GM19372 (cell line): Measurements from ENCODE around the gene SP100.
A peak's percentile ranks its signal among the peaks of the same experiment; 100 is the strongest.

ENCODE experiments used
- ATAC-seq: cut with Tn5 transposase; IDR thresholded peaks from one replicate; pipeline ENCODE4 v1.9.1; 2021; ENCODE audit warnings: mild to moderate bottlenecking, low read depth, moderate library complexity; ENCODE audit not compliant: unreplicated experiment

Gene SP100

GRCh38 chr2:230521386-230521785 is 105.4 kb downstream of the SP100 start:
- ATAC-seq = no peak

- no peak for ATAC-seq
Measured at GRCh38 chr2:230525682-230526081, 109.7 kb downstream of the SP100 start.

GRCh38 chr2:230537531-230537976 is 121.6 kb downstream of the SP100 start:
- peak; percentile 60 for ATAC-seq

- no peak for ATAC-seq
Measured at GRCh38 chr2:230540332-230540731, 124.3 kb downstream of the SP100 start.

- ATAC-seq = peak; percentile 49
Measured at GRCh38 chr2:230541934-230542380, 126.0 kb downstream of the SP100 start.

- no peak for ATAC-seq
Measured at GRCh38 chr2:230542751-230543150, 126.8 kb downstream of the SP100 start.

DNA sequence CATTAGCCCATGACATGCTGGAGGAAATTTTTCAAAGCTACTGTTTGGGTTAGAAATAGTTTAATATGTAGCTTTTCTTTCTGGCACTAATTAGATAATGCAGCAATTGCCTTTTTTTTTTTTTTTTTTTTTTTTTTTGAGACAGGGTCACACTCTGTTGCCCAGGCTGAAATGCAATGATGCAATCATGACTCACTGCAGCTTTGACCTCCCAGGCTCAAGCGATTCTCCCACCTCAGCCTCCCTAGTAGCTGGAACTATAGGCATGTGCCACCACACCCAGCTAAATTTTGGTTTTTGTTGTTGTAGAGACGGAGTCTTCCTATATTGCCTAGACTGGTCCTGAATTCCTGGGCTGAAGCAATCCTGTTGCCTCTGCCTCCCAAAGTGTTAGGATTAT is 136.2 kb downstream of the SP100 start:
- no peak for ATAC-seq

- no peak for ATAC-seq
Measured at GRCh38 chr2:230557065-230557464, 141.1 kb downstream of the SP100 start.

- ATAC-seq = no peak
Measured at GRCh38 chr2:230564805-230565779, 149.1 kb downstream of the SP100 start.

GRCh38 chr2:230569298-230569697 is 153.3 kb downstream of the SP100 start:
- no peak for ATAC-seq

DNA sequence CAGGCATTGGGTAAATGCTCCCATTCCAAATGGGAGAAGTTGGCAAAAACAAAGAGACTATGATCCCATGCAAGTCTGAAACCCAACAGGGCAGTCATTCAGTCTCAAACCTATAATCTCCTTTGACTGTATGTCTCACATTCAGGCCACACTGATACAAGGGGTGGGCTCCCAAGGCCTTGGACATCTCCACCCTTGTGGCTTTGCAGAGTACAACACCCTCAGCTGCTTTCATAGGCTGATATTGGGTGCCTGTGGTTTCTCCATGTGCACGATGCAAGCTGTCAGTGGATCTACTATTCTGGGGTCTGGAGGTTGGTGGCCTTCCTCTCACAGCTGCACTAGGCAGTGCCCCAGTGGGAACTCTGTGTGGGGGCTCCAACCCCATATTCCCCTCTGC is 155.0 kb downstream of the SP100 start:
- ATAC-seq = no peak

DNA sequence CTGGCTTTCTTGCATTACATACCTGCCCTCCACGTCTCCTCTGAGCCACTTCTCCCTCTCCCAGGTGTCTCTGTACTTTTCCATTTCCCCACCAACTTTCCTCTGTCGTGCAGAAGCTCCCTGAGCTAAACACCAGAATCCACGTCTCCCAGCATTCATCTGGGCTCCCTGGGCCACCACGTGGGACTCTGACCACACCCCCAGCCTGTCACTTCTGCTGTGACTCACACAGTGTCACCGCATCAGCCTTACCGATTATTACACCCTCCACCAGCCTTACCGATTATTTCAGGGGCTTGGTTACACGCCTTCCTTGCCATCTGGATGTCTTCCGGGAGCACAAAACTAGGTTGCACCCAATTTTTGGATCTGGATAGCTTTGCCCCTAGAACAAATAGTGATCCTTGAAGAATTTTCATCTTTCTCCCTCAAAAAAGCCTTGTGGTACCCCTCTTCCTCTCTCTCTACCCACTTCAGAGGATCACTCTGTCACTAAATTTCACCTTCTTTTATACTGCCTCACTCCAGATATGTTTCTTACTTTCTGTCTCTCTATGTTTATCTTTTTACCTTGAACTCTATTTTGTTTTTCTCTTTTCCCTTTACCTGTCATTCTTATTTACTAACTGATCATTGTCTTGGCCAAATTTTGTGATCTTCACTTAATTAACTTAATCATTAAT is 159.8 kb downstream of the SP100 start:
- no peak for ATAC-seq

DNA sequence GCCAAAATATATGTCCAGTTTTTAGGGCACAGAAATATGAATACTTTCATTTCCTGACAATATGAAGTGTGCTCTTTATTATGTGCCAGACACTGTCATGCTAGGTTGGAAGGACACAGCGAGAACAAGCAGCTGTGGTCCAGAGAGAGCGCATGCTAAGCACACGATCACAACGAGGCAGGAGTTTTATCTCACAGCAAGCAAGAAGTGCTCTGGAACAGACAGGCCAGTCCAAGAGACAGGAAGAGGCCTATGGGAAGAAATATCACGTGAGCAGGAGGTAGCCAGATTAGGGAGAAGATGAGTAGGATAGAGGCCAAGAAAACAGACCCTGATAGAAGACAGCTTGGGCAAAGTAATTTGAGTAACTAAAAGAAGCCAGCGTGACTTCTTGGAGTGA is 161.1 kb downstream of the SP100 start:
- no peak for ATAC-seq

DNA sequence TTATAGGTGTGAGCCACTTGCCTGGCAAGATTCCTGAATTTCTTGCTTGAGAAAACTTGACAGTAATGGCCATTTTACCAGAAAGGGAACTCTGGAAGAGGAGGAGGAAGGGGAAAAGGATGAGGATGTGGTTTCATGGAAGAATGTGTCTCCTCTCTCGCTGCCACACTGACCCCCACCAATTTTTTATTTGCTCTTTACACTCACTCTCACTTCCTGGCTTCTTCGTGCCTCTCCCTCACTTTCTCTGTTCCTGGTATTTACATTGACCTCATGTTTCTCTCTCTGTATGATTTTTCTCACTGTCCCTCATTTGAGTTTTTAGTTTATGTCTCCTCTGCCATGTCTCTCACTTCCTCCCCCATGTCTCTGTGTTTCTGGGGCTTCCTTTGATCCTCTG is 162.1 kb downstream of the SP100 start:
- no peak for ATAC-seq

DNA sequence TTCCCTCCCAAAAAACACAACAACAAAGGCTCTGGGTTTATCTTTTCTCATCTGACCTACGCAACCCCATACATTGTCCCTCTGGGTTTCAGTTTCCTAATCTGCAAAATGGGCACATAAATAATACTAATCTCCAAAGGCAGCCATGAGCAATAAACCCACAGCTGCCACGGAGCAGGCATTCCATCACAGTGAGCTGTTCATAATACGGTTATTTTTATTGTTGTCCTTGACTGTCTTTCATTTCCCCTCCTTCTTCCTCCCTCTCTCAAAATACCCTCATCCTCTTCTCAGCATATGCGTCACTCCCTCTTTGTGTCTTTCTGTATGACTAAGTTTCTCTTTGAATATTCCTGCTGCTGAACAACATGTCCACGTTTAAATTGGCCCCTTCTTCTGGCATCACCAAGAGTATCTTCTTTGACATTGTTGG is 166.9 kb downstream of the SP100 start:
- peak; percentile 66 for ATAC-seq

DNA sequence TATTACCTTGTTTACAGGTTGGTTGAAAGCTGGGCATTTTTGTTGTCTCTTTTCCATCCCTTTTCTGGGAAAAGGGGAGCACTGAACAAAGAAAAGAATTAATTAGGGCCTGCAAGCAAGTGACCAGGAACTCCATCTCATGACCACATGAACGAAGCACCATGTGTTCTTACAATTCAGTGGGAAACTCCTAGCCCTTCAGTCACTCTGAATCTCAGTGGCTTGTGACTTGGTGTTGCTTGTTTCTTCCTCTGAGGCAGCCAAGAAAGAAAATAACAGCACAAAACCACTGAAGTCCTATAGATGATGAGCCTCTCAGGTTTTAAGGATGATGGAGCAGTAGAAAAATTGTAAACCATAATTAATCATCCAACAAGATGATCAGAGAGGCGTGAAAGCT is 167.6 kb downstream of the SP100 start:
- ATAC-seq = no peak

- no peak for ATAC-seq
Measured at GRCh38 chr2:230586328-230586982, 170.5 kb downstream of the SP100 start.

GRCh38 chr2:230589025-230589424 is 173.0 kb downstream of the SP100 start:
- ATAC-seq = peak; percentile 2

- peak; percentile 97 for ATAC-seq
Measured at GRCh38 chr2:230589497-230590015, 173.6 kb downstream of the SP100 start.

- no peak for ATAC-seq
Measured at GRCh38 chr2:230590333-230590732, 174.3 kb downstream of the SP100 start.

GRCh38 chr2:230591850-230592249 is 175.8 kb downstream of the SP100 start:
- no peak for ATAC-seq
